NB4 (cell line): Measurements from ENCODE around the gene AKAP7.

Experiments
- CTCF ChIP-seq: IDR thresholded peaks from one replicate; pipeline ENCODE4 v1.5.1; 2012; ENCODE audit warnings: low read depth, low read length
- POLR2A ChIP-seq: IDR thresholded peaks from 2 replicates; pipeline ENCODE4 v1.6.1; 2011; ENCODE audit warnings: mild to moderate bottlenecking; ENCODE audit not compliant: insufficient read length; ENCODE audit errors: extremely low read depth

- TF ChIP-seq POLR2A (no peak), CTCF (no peak)
Measured at GRCh38 chr6:131303338-131303930, 168.2 kb downstream of the AKAP7 start.
